SU-DHL-6 (cell line): ENCODE results near the gene TNNT2.

Experiments
- H2AFZ ChIP-seq: fragments of 200-600 bp; sonication (generic); 2 replicates; pipeline ENCODE4 v1.6.1; 2014; ENCODE audit warnings: low read depth, mild to moderate bottlenecking, moderate library complexity, mixed read lengths, antibody characterized with exemption, low read length; ENCODE audit not compliant: severe bottlenecking
- H3F3A ChIP-seq: fragments of 200-600 bp; shearing (Covaris generic); 2 replicates; pipeline ENCODE4 v1.6.0; 2016; ENCODE audit warnings: antibody characterized with exemption, mild to moderate bottlenecking; ENCODE audit not compliant: insufficient read depth
- H3K27ac ChIP-seq: fragments of 200-600 bp; sonication (generic); 2 replicates; pipeline ENCODE4 v1.5.1; 2016; ENCODE audit warnings: low read depth, mild to moderate bottlenecking, low read length, moderate library complexity, mixed read lengths
- H3K27me3 ChIP-seq: fragments of 200-600 bp; sonication (generic), shearing (Covaris generic); 2 replicates; pipeline ENCODE4 v1.6.0; 2014; ENCODE audit warnings: mild to moderate bottlenecking, low read length
- H3K36me3 ChIP-seq: fragments of 200-600 bp; sonication (generic); 2 replicates; pipeline ENCODE4 v1.6.1; 2014; ENCODE audit warnings: mild to moderate bottlenecking, low read length, mixed read lengths
- H3K4me2 ChIP-seq: fragments of 300-600, 200-600 bp; shearing (Covaris generic), sonication (generic); 2 replicates; pipeline ENCODE4 v1.6.0; 2014; ENCODE audit warnings: low read length, low read depth, mild to moderate bottlenecking; ENCODE audit not compliant: poor library complexity, severe bottlenecking
- H3K4me3 ChIP-seq: fragments of 200-600 bp; sonication (generic); 2 replicates; pipeline ENCODE4 v1.5.1; 2014; ENCODE audit warnings: antibody characterized with exemption, low read length, mild to moderate bottlenecking, mixed read lengths; ENCODE audit not compliant: insufficient read depth, poor library complexity, severe bottlenecking
- H3K79me2 ChIP-seq: fragments of 200-600 bp; sonication (generic); 2 replicates; pipeline ENCODE4 v1.6.1; 2014; ENCODE audit warnings: mild to moderate bottlenecking, low read length, moderate library complexity; ENCODE audit not compliant: insufficient read depth
- H3K9ac ChIP-seq: fragments of 200-600 bp; sonication (generic); 2 replicates; pipeline ENCODE4 v1.7.0; 2014; ENCODE audit warnings: mild to moderate bottlenecking, low read length
- H3K9me2 ChIP-seq: fragments of 200-600 bp; sonication (generic); replicated peaks from 2 replicates; pipeline ENCODE4 v1.6.1; 2014; ENCODE audit warnings: low read length; ENCODE audit not compliant: insufficient read depth
- H3K9me3 ChIP-seq: fragments of 200-600 bp; sonication (generic); 2 replicates; pipeline ENCODE4 v1.6.1; 2014; ENCODE audit warnings: low read length, mixed read lengths; ENCODE audit not compliant: insufficient read depth
- H4K20me1 ChIP-seq: fragments of 200-600 bp; sonication (generic); 2 replicates; pipeline ENCODE4 v1.6.1; 2014; ENCODE audit warnings: low read depth, mild to moderate bottlenecking, antibody characterized with exemption, low read length, moderate library complexity, mixed read lengths
- CTCF ChIP-seq: fragments of 200-600 bp; sonication (generic); IDR thresholded peaks from one replicate; pipeline ENCODE4 v1.5.1; 2017; ENCODE audit warnings: antibody characterized with exemption, mild to moderate bottlenecking, low read length, moderate library complexity; ENCODE audit not compliant: insufficient read depth, poor library complexity, severe bottlenecking
- EZH2phosphoT487 ChIP-seq: fragments of 200-600 bp; sonication (generic), shearing (Covaris generic); conservative IDR thresholded peaks from 2 replicates; pipeline ENCODE4 v1.6.1; 2018; ENCODE audit warnings: mild to moderate bottlenecking, antibody characterized with exemption, low read length, moderate library complexity, mixed read lengths

The TNNT2 gene

GRCh38 chr1:201423655-201424054 lies 46.2 kb upstream of the TNNT2 start:
- Histone ChIP-seq H3K9me3 (no peaks in the 10 kb centered on the region), H3K4me2 (no peak overlapping the region), H3K27ac (no peak overlapping the region), H3K9ac (no peak overlapping the region), H3F3A (no peaks in the 10 kb centered on the region), H3K9me2 (no peaks in the 10 kb centered on the region), H3K36me3 (no peaks in the 10 kb centered on the region), H3K4me3 (no peak overlapping the region), H2AFZ (no peak overlapping the region), H3K27me3 (no peaks in the 10 kb centered on the region), H4K20me1 (no peaks in the 10 kb centered on the region), H3K79me2 (no peaks in the 10 kb centered on the region)
- no peak for TF ChIP-seq EZH2phosphoT487
- TF ChIP-seq CTCF: no peak

- H3K27ac ChIP-seq: no peak overlapping the region
- no peaks in the 10 kb centered on the region for H3K27me3 ChIP-seq
- no peaks in the 10 kb centered on the region for H3F3A ChIP-seq
- TF ChIP-seq EZH2phosphoT487: no peak
- no peak for TF ChIP-seq CTCF
- H3K4me2 ChIP-seq: no peak overlapping the region
- no peak overlapping the region for H3K4me3 ChIP-seq
- no peaks in the 10 kb centered on the region for H3K9me2 ChIP-seq
- H3K36me3 ChIP-seq: no peaks in the 10 kb centered on the region
- H3K9ac ChIP-seq: no peak overlapping the region
- H2AFZ ChIP-seq: no peak overlapping the region
- no peaks in the 10 kb centered on the region for H4K20me1 ChIP-seq
- no peaks in the 10 kb centered on the region for H3K9me3 ChIP-seq
- no peaks in the 10 kb centered on the region for H3K79me2 ChIP-seq
Measured at GRCh38 chr1:201422436-201423030, 45.1 kb upstream of the TNNT2 start.

GRCh38 chr1:201422026-201422425 lies 44.5 kb upstream of the TNNT2 start:
- H3F3A ChIP-seq: no peaks in the 10 kb centered on the region
- H3K9me3 ChIP-seq: no peaks in the 10 kb centered on the region
- H3K27ac ChIP-seq: no peak overlapping the region
- TF ChIP-seq CTCF (no peak), EZH2phosphoT487 (no peak)
- no peaks in the 10 kb centered on the region for H3K9me2 ChIP-seq
- no peaks in the 10 kb centered on the region for H3K79me2 ChIP-seq
- H3K4me2 ChIP-seq: no peak overlapping the region
- H4K20me1 ChIP-seq: no peaks in the 10 kb centered on the region
- H3K36me3 ChIP-seq: no peaks in the 10 kb centered on the region
- no peak overlapping the region for H3K9ac ChIP-seq
- H3K4me3 ChIP-seq: no peak overlapping the region
- no peaks in the 10 kb centered on the region for H3K27me3 ChIP-seq
- no peak overlapping the region for H2AFZ ChIP-seq
